ENCODE data around the gene BAD. TPM values are rescaled to one million over a fixed set of nuclear protein-coding genes. Genes with fewer than 3 reads are reported as not detected.

The BAD gene
- total and polyA plus RNA-seq, 2 of the 13 experiments (the other 11 are each of a cell fraction or from before 2014, with no cell fraction given): 17.9 to 28.5 TPM

GRCh38 chr11:64268893-64269539 is 15.4 kb downstream of the BAD start (continued):
- TF ChIP-seq HNF1A (IDR thresholded peaks at IDR 0.05; ENCODE audit: low read depth) (no peak), HNF1A (CRISPR knock-in tag; IDR thresholded peaks at IDR 0.05; ENCODE audit: borderline replicate concordance) (no peak), SOX6 (IDR thresholded peaks at IDR 0.05) (no peak), SOX6 (CRISPR knock-in tag; IDR thresholded peaks at IDR 0.05) (no peak), CENPT (CRISPR knock-in tag; IDR thresholded peaks at IDR 0.05; ENCODE audit: low read depth) (no peak), SIN3B (IDR thresholded peaks at IDR 0.05; ENCODE audit: low read length) (no peak), NPAS2 (CRISPR knock-in tag; IDR thresholded peaks at IDR 0.05; ENCODE audit: borderline replicate concordance) (no peak), MTERF4 (CRISPR knock-in tag; IDR thresholded peaks at IDR 0.05) (no peak), XRCC5 (optimal IDR thresholded peaks at IDR 0.05; ENCODE audit: low read length) (peak; percentile 27), SMYD3 (CRISPR knock-in tag; IDR thresholded peaks at IDR 0.05) (no peak), HNRNPLL (IDR thresholded peaks at IDR 0.05; ENCODE audit: low read depth, low read length, poor library complexity, severe bottlenecking) (no peak), ZBED4 (CRISPR knock-in tag; IDR thresholded peaks at IDR 0.05; ENCODE audit: borderline replicate concordance) (no peak), NFAT5 (CRISPR knock-in tag; IDR thresholded peaks at IDR 0.05) (no peak), SOX13 (IDR thresholded peaks at IDR 0.05) (no peak), SOX13 (CRISPR knock-in tag; conservative IDR thresholded peaks at IDR 0.05 in 1 of 2, IDR thresholded peaks at IDR 0.05 in 1 of 2) (no peak)
